Transverse colon (tissue), 4 donors: ENCODE data around the gene SNX13.

ENCODE experiments used
- CTCF ChIP-seq, 5 experiments: fragments of 200-600 bp in 3 of 5; fragments of 450-650 bp in 2 of 5; sonication (generic) in 3 of 5; IDR thresholded peaks; 1 replicate in 2 of 5; 2 replicates in 3 of 5; pipeline ENCODE4 v1.5.1; 2016 to 2017; ENCODE audit warnings: antibody characterized with exemption in 5 of 5, inconsistent platforms in 3 of 5, mild to moderate bottlenecking in 2 of 5, moderate library complexity in 1 of 5
- POLR2A ChIP-seq: fragments of 450-650 bp; IDR thresholded peaks from one replicate; pipeline ENCODE4 v1.6.1; 2016; ENCODE audit warnings: antibody characterized with exemption, mild to moderate bottlenecking, moderate library complexity
- POLR2AphosphoS5 ChIP-seq, 3 donors: sonication (generic); formaldehyde crosslinking; IDR thresholded peaks; one replicate each; pipeline ENCODE4 v1.6.1; 2016; ENCODE audit warnings: antibody characterized with exemption in 3 of 3

DNA sequence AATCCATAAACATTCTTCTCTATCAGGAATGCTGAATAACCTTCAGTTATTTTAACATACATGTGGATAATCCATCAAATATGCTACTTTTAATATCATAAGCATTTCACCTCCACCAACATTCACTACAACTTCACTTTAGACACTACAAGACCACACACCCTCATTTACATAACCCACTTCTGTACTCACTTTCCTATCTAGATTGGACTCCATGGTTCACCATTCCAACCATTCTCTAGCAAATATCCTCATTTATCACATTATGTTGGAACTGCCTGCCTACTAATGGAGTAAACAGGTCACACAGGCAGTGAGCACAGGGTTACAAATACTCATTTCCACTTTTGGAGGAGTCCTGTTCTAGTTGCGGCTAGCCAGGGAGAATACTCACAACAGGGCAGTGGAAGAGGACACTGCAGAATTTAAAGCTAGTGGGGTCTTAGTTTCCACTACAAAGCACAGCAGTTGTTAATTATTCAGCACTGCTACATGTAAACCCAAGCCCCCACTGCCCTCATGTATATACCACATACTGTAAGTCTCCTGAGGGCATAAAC is 18.4 kb downstream of the SNX13 start:
- TF ChIP-seq CTCF (IDR thresholded peaks at IDR 0.05) (no peak), POLR2AphosphoS5 (IDR thresholded peaks at IDR 0.05) (no peak), POLR2A (no peak)
